Fibroblast of pulmonary artery (primary cell): ENCODE data around the gene GMCL2.

ENCODE experiments used
- DNase-seq: peaks from one replicate; pipeline ENCODE4 v3.0.0-alpha.2; 2010; ENCODE audit warnings: low read depth
- H3K4me3 ChIP-seq: replicated peaks from 2 replicates; pipeline ENCODE4 v1.5.1; 2011; ENCODE audit warnings: low read depth, mild to moderate bottlenecking, control low read depth, low read length, moderate library complexity
- TF ChIP-seq, protein P1 (sequence below): IDR thresholded peaks from 2 replicates; pipeline ENCODE4 v1.5.1; 2011; ENCODE audit warnings: mild to moderate bottlenecking, control low read depth, low read length, inconsistent platforms; ENCODE audit errors: missing control alignments

The GMCL2 gene

DNA sequence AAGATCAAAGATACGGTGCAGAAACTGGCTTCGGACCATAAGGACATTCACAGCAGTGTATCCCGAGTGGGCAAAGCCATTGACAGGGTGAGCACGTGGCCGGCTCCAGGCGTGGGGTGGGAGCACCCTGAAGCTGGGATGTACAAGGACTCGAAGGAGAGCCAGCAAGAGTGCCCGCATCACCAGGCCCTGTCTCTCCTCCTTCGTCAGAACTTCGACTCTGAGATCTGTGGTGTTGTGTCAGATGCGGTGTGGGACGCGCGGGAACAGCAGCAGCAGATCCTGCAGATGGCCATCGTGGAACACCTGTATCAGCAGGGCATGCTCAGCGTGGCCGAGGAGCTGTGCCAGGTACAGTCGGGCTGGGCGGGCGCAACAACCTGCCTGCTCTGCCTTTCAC, 44.5 kb downstream of the GMCL2 start:
- H3K4me3 ChIP-seq, result no peak overlapping the region
- no peak for DNase-seq
- TF ChIP-seq, protein P1, sequence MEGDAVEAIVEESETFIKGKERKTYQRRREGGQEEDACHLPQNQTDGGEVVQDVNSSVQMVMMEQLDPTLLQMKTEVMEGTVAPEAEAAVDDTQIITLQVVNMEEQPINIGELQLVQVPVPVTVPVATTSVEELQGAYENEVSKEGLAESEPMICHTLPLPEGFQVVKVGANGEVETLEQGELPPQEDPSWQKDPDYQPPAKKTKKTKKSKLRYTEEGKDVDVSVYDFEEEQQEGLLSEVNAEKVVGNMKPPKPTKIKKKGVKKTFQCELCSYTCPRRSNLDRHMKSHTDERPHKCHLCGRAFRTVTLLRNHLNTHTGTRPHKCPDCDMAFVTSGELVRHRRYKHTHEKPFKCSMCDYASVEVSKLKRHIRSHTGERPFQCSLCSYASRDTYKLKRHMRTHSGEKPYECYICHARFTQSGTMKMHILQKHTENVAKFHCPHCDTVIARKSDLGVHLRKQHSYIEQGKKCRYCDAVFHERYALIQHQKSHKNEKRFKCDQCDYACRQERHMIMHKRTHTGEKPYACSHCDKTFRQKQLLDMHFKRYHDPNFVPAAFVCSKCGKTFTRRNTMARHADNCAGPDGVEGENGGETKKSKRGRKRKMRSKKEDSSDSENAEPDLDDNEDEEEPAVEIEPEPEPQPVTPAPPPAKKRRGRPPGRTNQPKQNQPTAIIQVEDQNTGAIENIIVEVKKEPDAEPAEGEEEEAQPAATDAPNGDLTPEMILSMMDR, result no peak

GRCh38 chr5:178141550-178141949, 45.6 kb downstream of the GMCL2 start:
- TF ChIP-seq, protein P1, result no peak
- DNase-seq, result no peak

GRCh38 chr5:178137991-178138390, 49.2 kb downstream of the GMCL2 start:
- TF ChIP-seq, protein P1, result no peak
- no peak for DNase-seq
- H3K4me3 ChIP-seq, result no peak overlapping the region

More at GRCh38 chr5:178141550-178141949, 45.6 kb downstream of the GMCL2 start:
- H3K4me3 ChIP-seq, result no peak overlapping the region

DNA sequence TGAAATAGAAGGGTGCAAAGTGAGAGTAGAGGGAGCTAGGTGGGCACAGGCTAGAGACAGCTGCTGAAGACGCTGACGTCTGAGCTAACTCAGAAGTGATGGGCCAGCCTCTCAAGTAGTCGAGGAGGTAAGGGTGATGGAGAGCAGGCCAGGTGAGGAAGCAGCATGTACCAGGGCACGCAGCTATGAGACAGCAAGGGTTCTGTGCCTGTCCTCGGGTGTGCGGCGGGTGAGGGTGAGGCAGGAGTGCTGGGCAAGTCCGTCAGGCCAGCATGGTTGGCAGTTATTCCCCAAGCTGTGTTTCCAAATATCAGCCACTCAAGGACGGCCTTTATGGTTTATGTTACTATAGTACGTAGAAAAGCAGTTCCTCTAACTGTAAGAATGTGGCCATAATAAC, 50.2 kb downstream of the GMCL2 start:
- TF ChIP-seq, protein P1, result no peak
- no peak for DNase-seq
- H3K4me3 ChIP-seq, result no peak overlapping the region
